Uterus (tissue), 2 donors: Measurements from ENCODE around the gene BAZ2A.

Experiments used
- POLR2A ChIP-seq, 2 donors: fragments of 450-650 bp; IDR thresholded peaks; one replicate each; pipeline ENCODE4 v1.6.1; 2016; ENCODE audit warnings: antibody characterized with exemption in 2 of 2, mild to moderate bottlenecking in 1 of 2, moderate library complexity in 1 of 2
- TF ChIP-seq, protein P1 (sequence below), 4 experiments: fragments of 200-600 bp in 2 of 4; fragments of 450-650 bp in 2 of 4; sonication (generic) in 2 of 4; IDR thresholded peaks; one replicate each; pipeline ENCODE4 v1.5.1; 2016 to 2019; ENCODE audit warnings: antibody characterized with exemption in 4 of 4, mild to moderate bottlenecking in 2 of 4, moderate library complexity in 1 of 4

DNA sequence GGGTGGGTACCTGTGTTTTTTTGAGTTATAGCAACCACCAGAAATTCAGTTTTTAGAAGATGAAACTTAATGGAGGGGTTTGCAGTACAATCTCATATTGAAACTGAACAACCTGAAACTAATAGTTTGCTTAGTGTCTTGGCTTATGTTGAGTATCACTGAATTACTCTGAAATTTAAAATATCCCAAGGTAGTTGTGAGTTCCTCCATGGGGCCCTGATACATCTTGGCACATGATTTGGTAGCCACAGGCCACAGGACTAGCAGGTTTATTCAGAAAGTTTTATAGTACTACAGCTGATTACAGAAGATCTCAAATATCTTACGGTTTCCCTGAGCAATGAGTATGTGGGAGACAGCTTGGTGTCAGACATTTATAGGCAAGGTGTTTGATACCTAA lies 47.6 kb upstream of the BAZ2A start:
- TF ChIP-seq, protein P1, sequence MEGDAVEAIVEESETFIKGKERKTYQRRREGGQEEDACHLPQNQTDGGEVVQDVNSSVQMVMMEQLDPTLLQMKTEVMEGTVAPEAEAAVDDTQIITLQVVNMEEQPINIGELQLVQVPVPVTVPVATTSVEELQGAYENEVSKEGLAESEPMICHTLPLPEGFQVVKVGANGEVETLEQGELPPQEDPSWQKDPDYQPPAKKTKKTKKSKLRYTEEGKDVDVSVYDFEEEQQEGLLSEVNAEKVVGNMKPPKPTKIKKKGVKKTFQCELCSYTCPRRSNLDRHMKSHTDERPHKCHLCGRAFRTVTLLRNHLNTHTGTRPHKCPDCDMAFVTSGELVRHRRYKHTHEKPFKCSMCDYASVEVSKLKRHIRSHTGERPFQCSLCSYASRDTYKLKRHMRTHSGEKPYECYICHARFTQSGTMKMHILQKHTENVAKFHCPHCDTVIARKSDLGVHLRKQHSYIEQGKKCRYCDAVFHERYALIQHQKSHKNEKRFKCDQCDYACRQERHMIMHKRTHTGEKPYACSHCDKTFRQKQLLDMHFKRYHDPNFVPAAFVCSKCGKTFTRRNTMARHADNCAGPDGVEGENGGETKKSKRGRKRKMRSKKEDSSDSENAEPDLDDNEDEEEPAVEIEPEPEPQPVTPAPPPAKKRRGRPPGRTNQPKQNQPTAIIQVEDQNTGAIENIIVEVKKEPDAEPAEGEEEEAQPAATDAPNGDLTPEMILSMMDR (IDR thresholded peaks at IDR 0.05), result no peak
- no peak for TF ChIP-seq POLR2A (IDR thresholded peaks at IDR 0.05)
